Parathyroid adenoma (tissue), 2 donors: Measurements from ENCODE around the gene ZNHIT6.
"Not testable (repeated sequence)": the region's sequence is repeated elsewhere in the genome, so short reads cannot be mapped to it uniquely, and the experiment has no call there.

Experiments
- H2AFZ ChIP-seq: fragments of 300-600 bp; sonication (generic); one replicate; pipeline ENCODE4 v1.7.0; 2017; ENCODE audit warnings: antibody characterized with exemption, mild to moderate bottlenecking
- H3K27ac ChIP-seq: fragments of 300-600 bp; sonication (generic); one replicate; pipeline ENCODE4 v1.7.0; 2017
- H3K27me3 ChIP-seq: fragments of 300-600 bp; sonication (generic); one replicate; pipeline ENCODE4 v1.7.0; 2017; ENCODE audit warnings: low read length; ENCODE audit not compliant: control insufficient read depth, insufficient read depth
- H3K36me3 ChIP-seq: fragments of 300-600 bp; sonication (generic); one replicate; pipeline ENCODE4 v1.7.0; 2017; ENCODE audit warnings: low read length; ENCODE audit not compliant: control insufficient read depth, insufficient read depth
- H3K4me1 ChIP-seq: fragments of 300-600 bp; sonication (generic); one replicate; pipeline ENCODE4 v1.7.0; 2017; ENCODE audit warnings: control low read depth
- H3K4me2 ChIP-seq: fragments of 300-600 bp; sonication (generic); one replicate; pipeline ENCODE4 v1.7.0; 2017; ENCODE audit warnings: low read length
- H3K4me3 ChIP-seq: fragments of 300-600 bp; sonication (generic); one replicate; pipeline ENCODE4 v1.7.0; 2017; ENCODE audit warnings: low read depth, low read length
- H3K79me2 ChIP-seq: fragments of 300-600 bp; sonication (generic); one replicate; pipeline ENCODE4 v1.7.0; 2017; ENCODE audit warnings: control low read depth
- H3K9ac ChIP-seq: fragments of 300-600 bp; sonication (generic); one replicate; pipeline ENCODE4 v1.7.0; 2017; ENCODE audit warnings: mild to moderate bottlenecking
- H3K9me3 ChIP-seq: fragments of 300-600 bp; sonication (generic); one replicate; pipeline ENCODE4 v1.7.0; 2017; ENCODE audit warnings: low read length; ENCODE audit not compliant: control insufficient read depth
- TF ChIP-seq, protein P1 (sequence below): fragments of 300-600 bp; sonication (generic); IDR thresholded peaks from one replicate; pipeline ENCODE4 v1.7.0; 2017; ENCODE audit warnings: antibody characterized with exemption, mild to moderate bottlenecking
- donor health status: primary hyperparathyroidism.

Gene ZNHIT6

GRCh38 chr1:85743814-85744213 lies 35.6 kb upstream of the ZNHIT6 start:
- no peak overlapping the region for H3K4me2 ChIP-seq
- no peak overlapping the region for H3K4me3 ChIP-seq
- H2AFZ ChIP-seq, result no peak overlapping the region
- H3K9me3 ChIP-seq, result no peaks in the 10 kb centered on the region
- no peak overlapping the region for H3K9ac ChIP-seq
- H3K27ac ChIP-seq, result no peak overlapping the region
- no peaks in the 10 kb centered on the region for H3K36me3 ChIP-seq
- no peaks in the 10 kb centered on the region for H3K27me3 ChIP-seq
- H3K4me1 ChIP-seq, result no peaks in the 10 kb centered on the region
- TF ChIP-seq, protein P1, sequence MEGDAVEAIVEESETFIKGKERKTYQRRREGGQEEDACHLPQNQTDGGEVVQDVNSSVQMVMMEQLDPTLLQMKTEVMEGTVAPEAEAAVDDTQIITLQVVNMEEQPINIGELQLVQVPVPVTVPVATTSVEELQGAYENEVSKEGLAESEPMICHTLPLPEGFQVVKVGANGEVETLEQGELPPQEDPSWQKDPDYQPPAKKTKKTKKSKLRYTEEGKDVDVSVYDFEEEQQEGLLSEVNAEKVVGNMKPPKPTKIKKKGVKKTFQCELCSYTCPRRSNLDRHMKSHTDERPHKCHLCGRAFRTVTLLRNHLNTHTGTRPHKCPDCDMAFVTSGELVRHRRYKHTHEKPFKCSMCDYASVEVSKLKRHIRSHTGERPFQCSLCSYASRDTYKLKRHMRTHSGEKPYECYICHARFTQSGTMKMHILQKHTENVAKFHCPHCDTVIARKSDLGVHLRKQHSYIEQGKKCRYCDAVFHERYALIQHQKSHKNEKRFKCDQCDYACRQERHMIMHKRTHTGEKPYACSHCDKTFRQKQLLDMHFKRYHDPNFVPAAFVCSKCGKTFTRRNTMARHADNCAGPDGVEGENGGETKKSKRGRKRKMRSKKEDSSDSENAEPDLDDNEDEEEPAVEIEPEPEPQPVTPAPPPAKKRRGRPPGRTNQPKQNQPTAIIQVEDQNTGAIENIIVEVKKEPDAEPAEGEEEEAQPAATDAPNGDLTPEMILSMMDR, result no peak
- no peaks in the 10 kb centered on the region for H3K79me2 ChIP-seq

DNA sequence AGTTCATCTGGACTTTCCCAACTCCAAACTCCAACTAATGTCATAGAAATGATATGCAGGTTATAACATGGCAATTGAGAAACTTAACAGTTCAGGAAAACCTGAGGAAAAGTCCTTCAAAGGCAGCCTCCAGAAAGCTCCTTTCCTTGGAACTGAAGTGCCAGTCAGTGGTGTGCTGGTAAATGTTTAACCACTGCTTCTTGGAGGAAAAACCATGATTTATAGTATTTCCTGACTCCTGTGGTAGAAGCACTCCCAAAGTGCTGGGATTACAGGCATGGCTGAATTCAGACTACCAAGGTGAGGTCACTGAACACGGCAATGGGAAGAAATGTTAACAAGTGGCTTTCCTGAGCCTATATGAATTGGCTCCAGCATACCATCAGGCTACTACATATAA lies 26.7 kb upstream of the ZNHIT6 start:
- H3K9ac ChIP-seq, result no peak overlapping the region
- no peaks in the 10 kb centered on the region for H3K4me1 ChIP-seq
- no peaks in the 10 kb centered on the region for H3K79me2 ChIP-seq
- H3K9me3 ChIP-seq, result no peaks in the 10 kb centered on the region
- no peak overlapping the region for H3K27ac ChIP-seq
- no peak overlapping the region for H3K4me2 ChIP-seq
- H2AFZ ChIP-seq, result no peak overlapping the region
- no peaks in the 10 kb centered on the region for H3K27me3 ChIP-seq
- no peak overlapping the region for H3K4me3 ChIP-seq
- no peaks in the 10 kb centered on the region for H3K36me3 ChIP-seq
- TF ChIP-seq, protein P1, result no peak

- H3K27me3 ChIP-seq, result no peaks in the 10 kb centered on the region
- H3K27ac ChIP-seq, result no peak overlapping the region
- no peak overlapping the region for H3K9ac ChIP-seq
- no peaks in the 10 kb centered on the region for H3K79me2 ChIP-seq
- no peak overlapping the region for H3K4me2 ChIP-seq
- H3K36me3 ChIP-seq, result no peaks in the 10 kb centered on the region
- H3K9me3 ChIP-seq, result no peaks in the 10 kb centered on the region
- H3K4me3 ChIP-seq, result no peak overlapping the region
- H3K4me1 ChIP-seq, result no peaks in the 10 kb centered on the region
- TF ChIP-seq, protein P1, result no peak
- H2AFZ ChIP-seq, result no peak overlapping the region
Measured at GRCh38 chr1:85718678-85719340, 10.6 kb upstream of the ZNHIT6 start.

GRCh38 chr1:85714418-85715114 lies 6.3 kb upstream of the ZNHIT6 start:
- not testable (repeated sequence) for H2AFZ ChIP-seq, H3K4me2 ChIP-seq, H3K9ac ChIP-seq, H3K36me3 ChIP-seq, H3K79me2 ChIP-seq, H3K4me3 ChIP-seq, H3K27me3 ChIP-seq, H3K9me3 ChIP-seq, H3K4me1 ChIP-seq, H3K27ac ChIP-seq

DNA sequence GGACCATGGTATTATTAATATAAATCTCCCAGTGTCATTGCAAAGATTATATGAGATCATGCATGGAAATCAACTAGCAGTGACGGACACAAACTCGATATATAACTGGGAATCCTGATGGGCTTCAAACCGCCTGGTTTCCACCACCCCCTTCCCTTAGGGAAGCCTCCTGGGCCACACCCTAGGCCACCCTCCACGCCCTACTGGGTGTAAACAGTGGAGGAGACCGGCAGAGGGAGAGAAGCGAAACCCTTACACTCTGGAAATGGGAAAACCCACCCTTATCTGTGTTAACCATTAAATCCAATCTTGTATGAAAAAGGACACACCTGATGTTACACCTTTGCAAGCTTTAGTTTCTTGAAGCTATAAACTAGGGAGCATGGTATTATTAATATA lies 595 bp upstream of the ZNHIT6 start:
- H3K4me3 ChIP-seq, result peak overlapping the region; percentile 84
- H3K9me3 ChIP-seq, result no peaks in the 10 kb centered on the region
- H3K9ac ChIP-seq, result no peak overlapping the region
- H3K4me1 ChIP-seq, result no peaks in the 10 kb centered on the region
- peak overlapping the region; percentile 93 for H2AFZ ChIP-seq
- H3K27ac ChIP-seq, result peak overlapping the region; percentile 80
- peaks cover 5% of the 10 kb centered on the region for H3K79me2 ChIP-seq
- no peaks in the 10 kb centered on the region for H3K27me3 ChIP-seq
- peaks cover 3% of the 10 kb centered on the region for H3K36me3 ChIP-seq
- H3K4me2 ChIP-seq, result peak overlapping the region; percentile 64
- TF ChIP-seq, protein P1, result no peak
